B cell (primary cell): ENCODE results near the gene HES4.

Source experiments
- CTCF ChIP-seq: fragments of 200-600 bp; IDR thresholded peaks from one replicate; pipeline ENCODE4 v1.8.0; 2022; ENCODE audit warnings: antibody characterized with exemption, mild to moderate bottlenecking
- EZH2 ChIP-seq: IDR thresholded peaks from 2 replicates; pipeline ENCODE4 v1.6.1; 2012; ENCODE audit warnings: borderline replicate concordance, low read depth, mild to moderate bottlenecking, moderate library complexity, low read length; ENCODE audit not compliant: insufficient read depth, poor library complexity, severe bottlenecking

- TF ChIP-seq CTCF (no peak), EZH2 (no peak)
These were observed 42.9 kb upstream of the HES4 start for GRCh38 chr1:1042835-1043234.
